Activated CD8-positive, alpha-beta T cell treated with anti-CD3 and anti-CD28 coated beads for 36 hours (primary cell): ENCODE data around the gene APOLD1. TPM values are rescaled to one million over a fixed set of nuclear protein-coding genes. Genes with fewer than 3 reads are reported as not detected.

ENCODE experiments used
- ATAC-seq: fragments of 200-7000 bp; cut with Tn5 transposase; one replicate; pipeline ENCODE4 v1.10.0; 2021; ENCODE audit warnings: mild to moderate bottlenecking, moderate library complexity
- CTCF ChIA-PET: fragments of 350-600 bp; sonication (Branson Sonifier 250); formaldehyde crosslinking; loops from one replicate; lab custom pipeline; 2021; ENCODE audit warnings: antibody characterized with exemption; lab: Charles Lee
- POLR2A ChIA-PET: fragments of 350-600 bp; sonication (Branson Sonifier 250); formaldehyde crosslinking; loops from one replicate; lab custom pipeline; 2021; ENCODE audit warnings: antibody characterized with exemption; lab: Charles Lee
- DNase-seq: peaks from one replicate; pipeline ENCODE4 v3.0.0-alpha.2; 2020
- H3K27ac Mint-ChIP-seq: one replicate; pipeline ENCODE4 v1.8.0; 2021; ENCODE audit warnings: mild to moderate bottlenecking, mixed read lengths
- H3K27me3 Mint-ChIP-seq: one replicate; pipeline ENCODE4 v1.8.0; 2021; ENCODE audit warnings: mixed read lengths
- H3K36me3 Mint-ChIP-seq: one replicate; pipeline ENCODE4 v1.8.0; 2021; ENCODE audit warnings: low read depth, mixed read lengths
- H3K4me1 Mint-ChIP-seq: one replicate; pipeline ENCODE4 v1.8.0; 2021; ENCODE audit warnings: low read depth, mixed read lengths
- H3K4me3 Mint-ChIP-seq: one replicate; pipeline ENCODE4 v1.8.0; 2021; ENCODE audit warnings: mild to moderate bottlenecking, moderate library complexity, mixed read lengths
- H3K9me3 Mint-ChIP-seq: one replicate; pipeline ENCODE4 v1.8.0; 2021; ENCODE audit warnings: mixed read lengths
- intact Hi-C: fragments of 100-400 bp; cut with micrococcal nuclease; formaldehyde crosslinking; loops from one replicate; pipeline ENCODE4 v1.10.0; 2022
- total RNA-seq, 2 experiments: library from RNA; stranded (reverse); gene quantifications; one replicate each; pipeline ENCODE4 v1.2.3, GENCODE V29; 2021
- TF ChIP-seq, protein P1 (sequence below): fragments of 200-600 bp; IDR thresholded peaks from one replicate; pipeline ENCODE4 v1.8.0; 2022; ENCODE audit warnings: antibody characterized with exemption, mild to moderate bottlenecking

The APOLD1 gene
- total RNA-seq, 2 experiments from 2014 or later: 5.7 to 6.3 TPM

DNA sequence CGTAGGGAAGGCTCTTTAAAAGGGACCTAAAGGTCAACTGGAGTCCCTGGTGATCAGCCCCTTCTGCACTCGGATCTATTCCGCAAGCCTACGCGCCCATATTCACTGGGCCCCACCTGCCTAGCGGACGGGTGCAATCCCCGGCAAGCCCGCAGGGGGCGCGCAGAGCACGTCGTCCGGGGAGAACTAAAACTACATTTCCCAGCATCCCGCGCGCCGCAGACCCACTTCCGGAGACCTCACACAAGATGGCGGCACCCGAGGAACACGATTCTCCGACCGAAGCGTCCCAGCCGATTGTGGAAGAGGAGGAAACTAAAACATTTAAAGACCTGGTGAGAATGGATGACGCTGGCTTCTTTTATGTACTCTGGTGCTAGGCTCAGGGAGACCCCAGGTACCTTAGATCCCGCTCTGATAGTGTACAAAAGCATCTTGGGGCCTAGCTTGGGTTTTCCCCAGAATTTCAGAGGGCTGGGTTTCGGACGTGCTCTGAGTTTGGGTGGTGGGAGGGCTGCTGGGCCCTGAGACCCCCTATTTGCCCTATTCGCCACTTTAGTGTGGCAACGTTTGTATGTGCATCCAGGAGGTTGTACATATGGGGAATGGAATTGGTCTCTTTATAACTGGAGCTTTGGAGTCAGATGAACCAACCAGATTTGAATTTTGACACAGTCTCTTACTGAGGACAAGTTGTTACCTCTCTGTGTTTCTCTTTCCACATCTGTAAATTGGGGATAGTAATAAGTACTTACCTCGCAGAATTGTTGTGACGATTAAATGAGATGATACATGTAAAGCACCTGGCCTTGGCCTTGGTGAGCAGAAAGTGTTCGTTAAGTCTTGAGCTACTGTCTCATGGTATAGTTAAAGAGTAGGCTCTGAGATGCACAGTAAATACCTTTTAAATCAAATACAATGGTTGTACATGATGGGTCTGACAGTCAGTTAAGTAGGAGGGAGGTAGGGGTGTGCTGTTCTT lies 28.0 kb downstream of the APOLD1 start, which contains the start of gene DDX47:
TSS of gene DDX47 (plus strand) at position 227 of the 982 bp plus-strand sequence. CDS start at position 249, 22 bp downstream.
- no peaks in the 10 kb centered on the region for H3K27me3 Mint-ChIP-seq
- POLR2A ChIA-PET: interaction anchor here (0.6 to 1.4 kb wide), 7 partner anchors 9 to 119 kb away, joined by 3 to 6 read pairs (median 3); no protein-coding TSS in a partner anchor
- DNase-seq (peak; percentile 99), ATAC-seq (peak; percentile 94)
- peak within 1 kb of the TSS; percentile 99 for H3K4me3 Mint-ChIP-seq
- intact Hi-C loops: no loop called here
- TF ChIP-seq, protein P1, sequence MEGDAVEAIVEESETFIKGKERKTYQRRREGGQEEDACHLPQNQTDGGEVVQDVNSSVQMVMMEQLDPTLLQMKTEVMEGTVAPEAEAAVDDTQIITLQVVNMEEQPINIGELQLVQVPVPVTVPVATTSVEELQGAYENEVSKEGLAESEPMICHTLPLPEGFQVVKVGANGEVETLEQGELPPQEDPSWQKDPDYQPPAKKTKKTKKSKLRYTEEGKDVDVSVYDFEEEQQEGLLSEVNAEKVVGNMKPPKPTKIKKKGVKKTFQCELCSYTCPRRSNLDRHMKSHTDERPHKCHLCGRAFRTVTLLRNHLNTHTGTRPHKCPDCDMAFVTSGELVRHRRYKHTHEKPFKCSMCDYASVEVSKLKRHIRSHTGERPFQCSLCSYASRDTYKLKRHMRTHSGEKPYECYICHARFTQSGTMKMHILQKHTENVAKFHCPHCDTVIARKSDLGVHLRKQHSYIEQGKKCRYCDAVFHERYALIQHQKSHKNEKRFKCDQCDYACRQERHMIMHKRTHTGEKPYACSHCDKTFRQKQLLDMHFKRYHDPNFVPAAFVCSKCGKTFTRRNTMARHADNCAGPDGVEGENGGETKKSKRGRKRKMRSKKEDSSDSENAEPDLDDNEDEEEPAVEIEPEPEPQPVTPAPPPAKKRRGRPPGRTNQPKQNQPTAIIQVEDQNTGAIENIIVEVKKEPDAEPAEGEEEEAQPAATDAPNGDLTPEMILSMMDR: peak; percentile 90
- CTCF ChIA-PET: interaction anchor here (0.8 to 6.9 kb wide), 9 partner anchors 9 to 101 kb away, joined by 3 to 72 read pairs (median 5); no protein-coding TSS in a partner anchor
- H3K9me3 Mint-ChIP-seq: no peaks in the 10 kb centered on the region
- peaks cover 43% of the 10 kb centered on the region for H3K36me3 Mint-ChIP-seq
- peak within 1 kb of the TSS; percentile 93 for H3K27ac Mint-ChIP-seq
- peaks cover 58% of the 10 kb centered on the region for H3K4me1 Mint-ChIP-seq

GRCh38 chr12:12817616-12818015 lies 32.2 kb downstream of the APOLD1 start:
- TF ChIP-seq, protein P1: no peak
- ChIA-PET CTCF (interaction anchor here (1.2 kb wide), 2 partner anchors 9 to 28 kb away, joined by 3 read pairs; no protein-coding TSS in a partner anchor), POLR2A (interaction anchor here (0.9 kb wide), 1 partner anchor 30 kb away, joined by 3 read pairs; no protein-coding TSS in a partner anchor)
- intact Hi-C loops: no loop called here
- H3K4me3 Mint-ChIP-seq: no peak overlapping the region
- DNase-seq (no peak), ATAC-seq (no peak)
- peaks cover 67% of the 10 kb centered on the region for H3K36me3 Mint-ChIP-seq
- no peaks in the 10 kb centered on the region for H3K9me3 Mint-ChIP-seq
- H3K4me1 Mint-ChIP-seq: peaks cover 71% of the 10 kb centered on the region
- H3K27me3 Mint-ChIP-seq: no peaks in the 10 kb centered on the region
- no peak overlapping the region for H3K27ac Mint-ChIP-seq

GRCh38 chr12:12818701-12819100 lies 33.2 kb downstream of the APOLD1 start:
- DNase-seq: no peak
- ChIA-PET POLR2A (no interaction called here), CTCF (interaction anchor here (1.0 to 1.2 kb wide), 2 partner anchors 18 to 29 kb away, joined by 3 to 4 read pairs; no protein-coding TSS in a partner anchor)
- no peaks in the 10 kb centered on the region for H3K9me3 Mint-ChIP-seq
- TF ChIP-seq, protein P1: no peak
- H3K27me3 Mint-ChIP-seq: no peaks in the 10 kb centered on the region
- intact Hi-C loops: no loop called here
- H3K36me3 Mint-ChIP-seq: peaks cover 70% of the 10 kb centered on the region
- ATAC-seq: no peak
- peaks cover 66% of the 10 kb centered on the region for H3K4me1 Mint-ChIP-seq
- peak overlapping the region; percentile 68 for H3K27ac Mint-ChIP-seq
- H3K4me3 Mint-ChIP-seq: no peak overlapping the region

DNA sequence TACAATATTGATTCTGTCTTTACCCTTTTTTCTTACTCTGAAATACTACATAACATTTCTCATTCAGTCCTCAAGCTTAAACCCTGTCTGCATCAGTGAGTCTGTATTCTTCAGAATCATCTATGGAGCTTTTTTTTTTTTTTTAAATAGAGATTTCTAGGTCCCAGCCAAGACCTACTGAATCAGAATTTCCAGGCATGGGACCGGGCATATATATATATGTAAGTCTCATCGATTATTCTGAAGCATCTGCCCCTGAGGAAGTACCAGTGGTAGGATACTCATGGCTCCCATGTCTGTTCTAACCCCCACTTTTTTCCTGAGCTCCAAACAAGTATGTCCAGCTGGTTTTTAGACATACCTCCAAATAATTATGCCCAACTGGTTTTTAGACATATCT lies 33.8 kb downstream of the APOLD1 start:
- peaks cover 61% of the 10 kb centered on the region for H3K4me1 Mint-ChIP-seq
- TF ChIP-seq, protein P1: no peak
- no peak overlapping the region for H3K4me3 Mint-ChIP-seq
- H3K27ac Mint-ChIP-seq: peak overlapping the region; percentile 68
- ChIA-PET POLR2A (no interaction called here), CTCF (interaction anchor here (1.0 kb wide), 1 partner anchor 18 kb away, joined by 4 read pairs; no protein-coding TSS in a partner anchor)
- H3K27me3 Mint-ChIP-seq: no peaks in the 10 kb centered on the region
- peaks cover 69% of the 10 kb centered on the region for H3K36me3 Mint-ChIP-seq
- ATAC-seq: no peak
- no peaks in the 10 kb centered on the region for H3K9me3 Mint-ChIP-seq
- no peak for DNase-seq
- intact Hi-C loops: no loop called here
